Measurements from ENCODE around the gene BICRA. TPM values are rescaled to one million over a fixed set of nuclear protein-coding genes. Genes with fewer than 3 reads are reported as not detected.
A peak's percentile ranks its signal among the peaks of the same experiment; 100 is the strongest.
"Not testable (repeated sequence)": the region's sequence is repeated elsewhere in the genome, so short reads cannot be mapped to it uniquely, and the experiment has no call there.

The BICRA gene
- total and polyA plus RNA-seq, 8 donors = 13.8 to 18.8 (median 15.5) TPM

- Histone ChIP-seq H3K4me3 (peak within 1 kb of the TSS; percentile 58 to 59), H3K27me3 (peaks cover 0 to 21% of the 10 kb centered on the region in 2 donors), H3K36me3 (peaks cover 0 to 20% of the 10 kb centered on the region in 2 donors), H3K4me1 (peaks cover 7 to 45% of the 10 kb centered on the region in 2 donors), H3K27ac (peak within 1 kb of the TSS; percentile 73 to 83), H3K9me3 (no peaks in the 10 kb centered on the region)
- ATAC-seq = peak; percentile 97
- TF ChIP-seq, protein P1, sequence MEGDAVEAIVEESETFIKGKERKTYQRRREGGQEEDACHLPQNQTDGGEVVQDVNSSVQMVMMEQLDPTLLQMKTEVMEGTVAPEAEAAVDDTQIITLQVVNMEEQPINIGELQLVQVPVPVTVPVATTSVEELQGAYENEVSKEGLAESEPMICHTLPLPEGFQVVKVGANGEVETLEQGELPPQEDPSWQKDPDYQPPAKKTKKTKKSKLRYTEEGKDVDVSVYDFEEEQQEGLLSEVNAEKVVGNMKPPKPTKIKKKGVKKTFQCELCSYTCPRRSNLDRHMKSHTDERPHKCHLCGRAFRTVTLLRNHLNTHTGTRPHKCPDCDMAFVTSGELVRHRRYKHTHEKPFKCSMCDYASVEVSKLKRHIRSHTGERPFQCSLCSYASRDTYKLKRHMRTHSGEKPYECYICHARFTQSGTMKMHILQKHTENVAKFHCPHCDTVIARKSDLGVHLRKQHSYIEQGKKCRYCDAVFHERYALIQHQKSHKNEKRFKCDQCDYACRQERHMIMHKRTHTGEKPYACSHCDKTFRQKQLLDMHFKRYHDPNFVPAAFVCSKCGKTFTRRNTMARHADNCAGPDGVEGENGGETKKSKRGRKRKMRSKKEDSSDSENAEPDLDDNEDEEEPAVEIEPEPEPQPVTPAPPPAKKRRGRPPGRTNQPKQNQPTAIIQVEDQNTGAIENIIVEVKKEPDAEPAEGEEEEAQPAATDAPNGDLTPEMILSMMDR (IDR thresholded peaks at IDR 0.05) = peak; percentile 92 to 97
- peak; percentile 72 to 91 (median 80) for DNase-seq
- intact Hi-C loops (cut with DNase I) = loop anchor here in 1 of 2 donors (10.0 kb wide), 1 partner anchor 71 kb away; no protein-coding TSS in a partner anchor
Measured at GRCh38 chr19:47713046-47714021, 104.4 kb downstream of the BICRA start, which contains the start of gene EHD2. Gene EHD2 (plus strand): TSS chr19:47713422. CDS start chr19:47716613, 3,191 bp downstream.

DNA sequence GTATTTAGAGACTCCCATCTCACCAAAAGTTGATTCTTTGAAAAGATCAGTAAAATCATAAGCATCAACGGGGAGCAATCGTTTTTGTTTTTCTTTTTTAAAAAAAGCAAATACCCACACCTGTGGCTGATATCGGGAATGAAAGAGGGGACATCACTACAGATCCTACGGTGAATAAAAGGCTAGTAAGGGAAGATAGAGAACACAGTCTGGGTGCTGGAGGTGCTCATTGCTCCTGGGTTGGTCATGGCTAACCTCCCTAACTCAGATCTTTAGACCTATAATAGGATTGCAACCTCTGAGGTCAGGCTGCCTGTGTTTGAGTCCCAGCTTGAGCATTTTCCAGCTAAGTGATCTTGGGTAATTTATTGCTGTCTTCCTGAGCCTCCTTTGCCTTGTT lies 105.4 kb downstream of the BICRA start:
- ATAC-seq (no peak), DNase-seq (no peak)
- peak overlapping the region; percentile 58 to 59 for H3K4me3 ChIP-seq
- peaks cover 0 to 21% of the 10 kb centered on the region in 2 donors for H3K27me3 ChIP-seq
- TF ChIP-seq, protein P1 (IDR thresholded peaks at IDR 0.05) = no peak
- H3K4me1 ChIP-seq = peaks cover 13 to 52% of the 10 kb centered on the region in 2 donors
- H3K36me3 ChIP-seq = peaks cover 0 to 20% of the 10 kb centered on the region in 2 donors
- no peaks in the 10 kb centered on the region for H3K9me3 ChIP-seq
- H3K27ac ChIP-seq = peak overlapping the region; percentile 73 to 83
- intact Hi-C loops (cut with DNase I) = loop anchor here in 1 of 2 donors (10.0 kb wide), 1 partner anchor 70 kb away; no protein-coding TSS in a partner anchor

DNA sequence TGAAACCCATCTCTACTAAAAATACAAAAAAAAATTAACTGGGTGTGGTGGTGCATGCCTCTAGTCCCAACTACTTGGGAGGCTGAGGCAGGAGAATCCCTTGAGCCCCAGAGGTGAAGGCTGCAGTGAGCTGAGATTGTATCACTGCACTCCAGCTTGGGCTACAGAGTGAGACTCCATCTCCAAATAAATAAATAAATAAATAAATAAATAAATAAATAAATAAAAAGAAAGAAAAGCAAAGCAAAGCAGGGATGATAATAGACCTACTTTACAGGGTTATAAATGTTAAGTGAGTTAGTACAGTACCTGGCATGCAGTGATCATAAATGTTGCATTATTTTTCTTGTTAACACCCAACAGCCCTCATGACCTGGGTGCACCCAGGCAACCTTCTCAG lies 105.9 kb downstream of the BICRA start:
- DNase-seq, H3K27ac ChIP-seq, H3K9me3 ChIP-seq, ATAC-seq: not testable (repeated sequence)
- peaks cover 0 to 20% of the 10 kb centered on the region in 2 donors for H3K36me3 ChIP-seq
- H3K27me3 ChIP-seq = peaks cover 0 to 21% of the 10 kb centered on the region in 2 donors
- H3K4me1 ChIP-seq = peaks cover 18 to 57% of the 10 kb centered on the region in 2 donors
- intact Hi-C loops (cut with DNase I) = loop anchor here in 1 of 2 donors (10.0 kb wide), 1 partner anchor 70 kb away; no protein-coding TSS in a partner anchor
- peak overlapping the region; percentile 58 to 59 for H3K4me3 ChIP-seq

- H3K4me3 ChIP-seq = no peak overlapping the region
- no peaks in the 10 kb centered on the region for H3K9me3 ChIP-seq
- ATAC-seq (no peak), DNase-seq (peak in 1 of 4 donors; percentile 74)
- peaks cover 0 to 21% of the 10 kb centered on the region in 2 donors for H3K27me3 ChIP-seq
- H3K27ac ChIP-seq = peak overlapping the region in 1 of 2 donors; percentile 13
- TF ChIP-seq, protein P1 (IDR thresholded peaks at IDR 0.05) = no peak
- peaks cover 26 to 66% of the 10 kb centered on the region in 2 donors for H3K4me1 ChIP-seq
- H3K36me3 ChIP-seq = peaks cover 0 to 20% of the 10 kb centered on the region in 2 donors
- intact Hi-C loops (cut with DNase I) = loop anchor here in 1 of 2 donors (10.0 kb wide), 1 partner anchor 68 kb away; no protein-coding TSS in a partner anchor
Measured at GRCh38 chr19:47716270-47716937, 107.5 kb downstream of the BICRA start.

DNA sequence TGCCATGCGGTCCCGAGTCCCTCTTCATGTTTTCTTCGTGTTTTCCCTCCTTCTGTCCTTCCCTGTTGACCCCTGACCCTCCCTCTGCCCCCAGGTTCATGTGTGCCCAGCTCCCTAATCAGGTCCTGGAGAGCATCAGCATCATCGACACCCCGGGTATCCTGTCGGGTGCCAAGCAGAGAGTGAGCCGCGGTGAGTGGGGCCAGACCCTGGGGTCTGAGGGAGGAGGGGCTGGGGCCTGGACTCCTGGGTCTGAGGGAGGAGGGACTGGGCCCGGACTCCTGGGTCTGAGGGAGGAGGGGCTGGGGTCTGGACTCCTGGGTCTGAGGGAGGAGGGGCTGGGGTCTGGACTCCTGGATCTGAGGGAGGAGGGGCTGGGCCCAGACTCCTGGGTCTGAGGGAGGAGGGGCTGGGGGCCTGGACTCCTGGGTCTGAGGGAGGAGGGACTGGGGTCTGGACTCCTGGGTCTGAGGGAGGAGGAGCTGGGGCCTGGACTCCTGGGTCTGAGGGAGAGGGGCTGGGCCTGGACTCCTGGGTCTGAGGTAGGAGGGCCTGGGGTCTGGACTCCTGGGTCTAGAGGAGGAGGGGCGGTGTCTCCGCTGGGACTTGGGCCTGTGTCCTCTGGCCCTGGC lies 109.6 kb downstream of the BICRA start:
- peaks cover 36 to 67% of the 10 kb centered on the region in 2 donors for H3K4me1 ChIP-seq
- H3K36me3 ChIP-seq = peaks cover 0 to 20% of the 10 kb centered on the region in 2 donors
- DNase-seq, H3K4me3 ChIP-seq, ATAC-seq, H3K27me3 ChIP-seq, H3K9me3 ChIP-seq: not testable (repeated sequence)
- intact Hi-C loops (cut with DNase I) = loop anchor here in 1 of 2 donors (10.0 kb wide), 1 partner anchor 66 kb away; no protein-coding TSS in a partner anchor
- H3K27ac ChIP-seq = peak overlapping the region; percentile 70 to 88

Data from left lung (tissue), 10 donors.